NCI-H526 (cell line): ENCODE data around the gene CYGB.

ENCODE experiments used
- DNase-seq, 2 experiments: peaks; one replicate each; lab custom pipeline; 2025; lab: John Stamatoyannopoulos, UW

The CYGB gene

DNA sequence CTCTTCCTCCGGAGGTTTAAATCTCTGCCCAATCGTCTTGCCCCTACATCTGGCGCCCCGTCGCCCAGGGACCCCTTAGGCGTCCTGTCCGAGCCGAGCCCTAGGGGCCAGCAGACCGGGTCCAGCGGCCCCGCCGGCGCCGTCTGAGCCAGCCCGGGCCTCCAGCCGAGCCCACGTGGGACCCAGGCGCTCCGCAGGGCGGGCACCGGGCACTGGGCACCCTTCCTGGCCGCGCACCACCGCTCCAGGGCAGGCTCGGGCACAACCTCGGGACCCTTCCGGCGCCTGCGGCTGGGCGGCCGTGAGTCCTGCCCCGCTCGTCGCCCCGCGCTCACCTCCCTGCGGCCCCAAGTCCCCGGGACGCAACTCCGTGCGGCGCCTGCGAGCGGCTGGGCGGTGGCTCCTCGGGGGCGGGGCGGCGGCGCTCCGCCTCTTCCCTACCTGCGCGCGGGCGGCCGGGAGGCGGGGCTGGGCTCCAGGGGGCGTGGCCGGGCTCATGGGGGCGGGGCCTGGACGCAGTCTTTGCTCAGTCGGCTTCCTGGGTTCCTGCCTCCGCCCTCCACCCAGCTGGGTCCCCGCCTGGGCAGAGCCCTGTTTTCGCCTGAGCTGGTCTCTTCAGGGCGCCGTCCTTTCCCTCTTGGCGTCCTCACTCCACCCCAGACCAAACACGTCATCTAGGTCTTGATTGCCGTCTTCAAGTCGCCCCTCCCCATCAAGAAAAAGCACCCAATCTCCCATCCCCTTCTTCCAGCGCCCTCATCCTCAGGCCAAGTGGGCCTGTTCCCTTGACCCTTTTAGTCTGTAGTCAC lies 36.3 kb downstream of the CYGB start, which contains the start of gene RHBDF2:
RHBDF2 (minus strand) TSS at position 406 of the 809 bp plus-strand sequence. CDS start 19,899 bp downstream, outside the sequence.
- peak; percentile 28 to 87 for DNase-seq

DNA sequence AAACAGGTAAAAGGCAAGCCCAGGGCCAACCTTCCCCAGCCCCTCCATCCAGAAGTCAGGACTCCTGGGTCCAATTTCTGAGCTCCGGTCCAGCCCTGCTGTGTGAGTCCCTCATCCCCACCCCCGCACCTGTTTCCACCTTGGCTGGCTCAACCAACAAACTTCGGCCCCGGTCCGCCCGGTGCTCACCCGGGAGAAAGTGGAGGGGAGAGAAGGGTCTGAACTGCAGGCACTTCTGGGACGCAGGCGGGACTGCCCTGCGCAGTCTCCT lies 36.8 kb downstream of the CYGB start:
- no peak for DNase-seq

DNA sequence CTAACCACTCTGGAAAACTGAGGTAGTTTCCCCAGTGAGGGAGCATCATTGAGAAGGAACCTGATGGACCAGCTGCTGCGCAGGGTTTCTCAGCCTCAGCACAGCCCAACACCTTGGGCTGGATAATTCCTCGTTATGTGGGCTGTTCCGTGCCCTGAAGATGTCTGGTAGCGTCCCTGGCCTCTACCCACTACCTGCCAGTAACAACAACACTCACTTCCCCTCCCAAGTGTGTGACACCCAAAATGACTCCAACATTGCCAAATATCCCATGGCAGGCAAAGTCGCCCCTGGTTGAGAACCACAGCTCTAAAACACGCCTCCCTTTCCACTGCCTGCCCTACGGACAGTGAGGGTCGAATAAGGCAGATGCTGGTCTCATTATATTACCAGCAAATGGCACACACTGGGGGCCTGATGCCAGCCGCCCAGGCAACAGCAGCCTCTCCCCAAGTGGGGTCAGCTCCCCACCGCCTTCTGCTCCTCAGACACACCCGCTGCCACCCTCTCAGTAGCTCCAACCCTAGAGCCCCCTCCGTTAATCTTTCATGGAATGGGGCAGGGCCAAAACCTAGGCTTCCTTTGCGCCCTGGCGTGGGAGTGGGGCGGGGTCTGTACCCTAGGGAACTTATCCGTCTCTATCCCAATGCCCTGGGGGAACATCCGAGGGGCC lies 37.3 kb downstream of the CYGB start:
- DNase-seq, result no peak

DNA sequence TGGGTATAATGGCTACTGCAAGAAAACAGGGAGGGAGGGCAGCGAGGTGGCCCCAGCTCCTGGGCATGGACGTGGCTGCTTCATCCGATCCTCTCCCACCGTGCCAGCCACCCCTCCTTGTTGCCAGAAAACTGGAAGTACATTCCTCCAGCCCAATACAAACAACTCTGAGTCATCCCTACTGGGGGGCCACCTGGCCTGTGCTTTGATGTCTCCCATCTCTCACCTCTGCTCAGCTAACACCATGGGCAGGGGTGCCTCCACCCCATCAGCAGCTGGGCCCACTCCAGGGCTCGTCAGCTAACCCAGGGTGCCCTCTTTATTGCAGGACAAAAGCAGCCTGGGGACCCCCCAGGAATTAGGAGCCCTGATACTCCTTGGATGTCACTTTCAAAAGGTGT lies 38.2 kb downstream of the CYGB start:
- no peak for DNase-seq

DNA sequence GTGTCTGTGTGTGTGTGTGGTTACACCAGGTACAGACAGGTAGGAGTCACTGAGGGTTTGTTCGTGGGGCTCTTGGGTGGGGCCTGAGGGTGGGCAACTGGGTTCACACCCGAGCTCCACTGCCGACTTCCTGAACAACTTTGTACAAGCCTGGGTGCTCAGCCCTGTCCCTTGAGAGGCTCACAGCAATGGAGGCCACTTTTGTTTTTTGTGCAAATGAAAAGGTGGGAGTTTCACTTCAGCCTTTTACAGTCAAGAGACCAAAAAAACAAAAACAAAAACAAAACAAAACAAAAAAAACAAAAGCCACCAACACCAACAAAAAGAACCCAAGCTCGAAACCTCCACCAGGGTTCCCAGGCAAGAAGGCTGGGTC lies 38.6 kb downstream of the CYGB start:
- no peak for DNase-seq

DNA sequence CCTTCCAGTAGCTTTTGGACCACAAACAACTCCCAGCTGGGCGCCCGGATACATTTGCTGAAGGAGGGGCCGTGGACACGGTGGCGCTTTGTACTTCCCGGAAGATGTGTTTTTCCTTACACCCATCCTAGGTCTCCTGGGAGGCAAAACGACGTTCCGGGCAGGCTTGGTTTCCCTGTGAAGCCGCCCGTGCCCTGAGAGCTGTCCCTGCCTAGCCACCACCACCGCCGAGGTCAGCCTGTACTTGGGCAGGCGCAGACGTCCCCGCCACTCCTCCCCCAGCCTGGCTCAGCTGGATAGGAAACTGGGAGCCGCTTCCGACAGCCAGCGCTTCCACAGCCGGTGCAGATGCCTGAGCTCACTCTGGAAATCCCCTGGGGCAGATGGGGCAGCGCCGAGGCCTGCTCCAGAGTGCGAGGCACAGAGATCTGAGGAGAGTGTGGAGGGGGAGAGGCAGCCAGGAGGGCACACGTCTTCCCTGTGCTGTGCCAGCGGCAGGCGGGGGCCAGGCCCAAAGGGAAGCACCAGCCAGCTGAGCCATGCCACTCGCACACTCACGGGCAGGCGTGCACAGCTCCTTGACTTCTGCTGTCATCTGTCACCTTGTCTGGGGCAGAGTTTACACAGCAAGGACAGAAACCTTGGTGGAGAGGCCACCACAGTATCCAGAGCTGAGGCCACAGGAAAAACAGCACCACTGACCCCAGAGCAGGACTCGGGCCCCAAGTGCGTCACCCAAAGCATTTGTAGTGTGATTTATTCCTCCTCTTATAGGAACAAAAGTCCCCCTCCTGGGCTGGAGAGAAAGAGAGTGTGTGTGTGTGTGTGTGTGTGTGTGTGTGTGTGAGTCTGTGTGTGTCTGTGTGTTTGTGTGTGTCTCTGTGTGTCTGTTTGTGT lies 39.3 kb downstream of the CYGB start:
- peak; percentile 74 to 91 for DNase-seq

DNA sequence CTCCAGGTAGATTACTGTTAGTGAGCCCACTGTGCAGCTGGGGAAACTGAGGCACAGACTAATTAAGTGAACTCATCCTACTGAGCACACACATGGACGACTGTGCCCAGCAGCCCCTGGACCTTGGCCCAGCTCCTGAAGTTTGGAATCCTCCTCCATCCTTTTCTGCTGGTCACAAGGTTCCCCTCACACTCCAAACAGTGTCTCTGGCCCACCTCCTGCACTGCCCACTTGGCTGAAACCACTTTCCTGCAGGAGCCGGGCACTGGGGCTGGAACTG lies 39.9 kb downstream of the CYGB start:
- no peak for DNase-seq

DNA sequence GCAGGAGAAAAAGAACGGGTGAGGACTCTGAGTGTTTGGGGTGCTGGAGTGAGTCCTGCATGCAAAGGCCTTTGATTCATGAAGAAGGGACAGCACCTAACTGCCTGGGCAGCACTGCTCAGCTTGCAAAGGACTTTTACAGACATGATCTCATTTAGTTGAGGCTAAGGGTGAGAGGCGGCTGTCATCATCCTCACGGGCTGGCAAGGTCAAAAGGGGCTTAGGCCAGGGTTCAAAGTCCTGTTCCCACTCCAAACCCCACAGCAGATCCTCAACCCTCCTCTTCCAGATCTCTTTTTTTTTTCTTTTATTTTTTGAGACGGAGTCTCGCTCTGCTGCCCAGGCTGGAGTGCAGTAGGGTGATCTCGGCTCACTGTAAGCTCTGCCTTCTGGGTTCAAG lies 41.0 kb downstream of the CYGB start:
- DNase-seq, result no peak

DNA sequence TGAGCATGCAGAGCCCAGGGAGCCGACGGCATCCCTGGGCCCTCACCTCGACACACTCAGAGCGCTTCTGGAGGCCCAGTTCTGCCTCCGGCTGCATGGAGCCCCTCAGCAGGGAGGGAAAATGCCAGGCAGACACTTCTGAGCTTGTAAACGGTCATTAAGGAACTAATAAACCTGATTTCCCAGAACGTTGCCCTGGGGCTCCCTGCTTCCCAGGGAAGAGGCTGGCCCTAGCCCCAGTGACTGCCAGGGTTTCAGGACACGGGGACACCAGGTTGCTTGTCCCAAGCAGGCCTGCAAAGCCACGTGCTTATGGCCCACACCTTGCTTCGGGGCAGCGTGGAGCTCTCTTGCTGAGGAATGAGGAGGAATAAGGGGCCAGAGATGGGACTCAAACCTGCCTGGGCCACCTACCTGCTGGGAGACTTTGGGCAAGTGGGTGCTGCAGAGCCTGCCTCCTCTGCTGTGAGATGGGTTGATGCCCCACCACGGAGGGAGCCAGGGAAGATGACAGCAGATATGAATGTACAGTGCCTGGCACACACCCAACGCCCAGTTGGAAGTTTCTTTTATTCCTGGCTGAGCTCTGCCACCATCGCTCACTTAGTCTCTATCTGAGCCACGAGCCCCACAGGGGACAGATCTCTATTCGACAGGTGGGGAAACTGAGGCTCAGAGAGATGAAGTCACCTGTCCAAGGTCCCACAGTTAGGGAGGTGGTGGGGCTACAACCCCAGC lies 41.7 kb downstream of the CYGB start:
- DNase-seq, result no peak

DNA sequence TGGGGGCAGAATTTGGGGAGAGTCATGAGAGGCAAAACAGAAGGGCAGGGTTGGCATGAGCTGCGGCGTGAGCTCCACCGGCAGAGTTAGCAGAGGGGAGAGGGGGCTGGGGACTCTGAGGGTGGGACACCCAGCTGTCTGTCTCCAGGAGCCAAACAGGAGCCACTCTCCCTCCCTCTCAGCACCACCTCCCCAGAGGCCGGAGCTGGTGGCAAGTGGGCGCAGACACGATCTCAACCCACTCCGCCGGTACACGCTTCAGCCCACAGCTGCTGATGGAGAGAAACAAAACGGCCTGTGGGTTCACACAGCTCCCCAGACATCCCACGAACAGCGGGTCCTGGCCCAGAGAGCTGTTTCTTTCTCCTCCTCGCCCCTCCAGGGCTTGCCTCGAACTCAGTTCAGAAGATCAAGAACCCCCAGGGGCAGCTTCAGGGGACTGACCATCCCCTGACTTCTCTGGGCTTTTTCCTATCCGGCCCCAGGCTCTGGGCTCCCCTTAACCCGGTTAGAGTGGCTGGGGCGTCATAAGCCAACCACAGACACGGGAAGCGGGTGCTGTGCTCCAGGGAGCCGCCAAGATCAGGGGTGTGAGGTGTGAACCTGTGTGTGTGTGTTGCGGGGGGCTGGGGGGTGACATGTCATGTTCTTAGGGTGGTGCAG lies 43.9 kb downstream of the CYGB start:
- DNase-seq, result no peak

DNA sequence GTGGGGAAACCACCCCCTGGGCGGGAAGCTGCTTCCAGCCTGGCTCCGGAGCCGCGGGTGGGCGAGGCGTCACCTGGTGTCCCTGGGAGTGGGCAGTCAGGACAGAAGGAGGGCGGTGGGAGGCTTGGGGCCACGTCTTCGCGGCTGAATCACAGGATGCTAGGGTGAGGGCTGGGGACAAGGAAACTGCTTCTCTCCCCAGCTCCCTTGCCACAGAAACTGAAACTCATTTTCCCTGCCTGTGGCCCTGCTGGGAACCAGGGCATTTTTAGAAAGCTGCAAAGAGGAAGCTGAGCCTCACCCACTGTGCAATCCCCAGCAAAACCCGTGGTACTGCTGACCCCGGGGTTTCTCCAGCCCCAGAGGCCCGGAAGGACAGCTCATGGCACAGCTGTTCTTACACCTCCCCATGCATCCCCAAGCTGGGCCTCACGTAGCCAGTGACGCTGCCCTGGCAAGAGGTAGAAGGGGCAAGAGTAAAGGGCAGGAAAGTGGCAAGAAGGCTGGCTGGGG lies 44.5 kb downstream of the CYGB start:
- DNase-seq, result no peak

DNA sequence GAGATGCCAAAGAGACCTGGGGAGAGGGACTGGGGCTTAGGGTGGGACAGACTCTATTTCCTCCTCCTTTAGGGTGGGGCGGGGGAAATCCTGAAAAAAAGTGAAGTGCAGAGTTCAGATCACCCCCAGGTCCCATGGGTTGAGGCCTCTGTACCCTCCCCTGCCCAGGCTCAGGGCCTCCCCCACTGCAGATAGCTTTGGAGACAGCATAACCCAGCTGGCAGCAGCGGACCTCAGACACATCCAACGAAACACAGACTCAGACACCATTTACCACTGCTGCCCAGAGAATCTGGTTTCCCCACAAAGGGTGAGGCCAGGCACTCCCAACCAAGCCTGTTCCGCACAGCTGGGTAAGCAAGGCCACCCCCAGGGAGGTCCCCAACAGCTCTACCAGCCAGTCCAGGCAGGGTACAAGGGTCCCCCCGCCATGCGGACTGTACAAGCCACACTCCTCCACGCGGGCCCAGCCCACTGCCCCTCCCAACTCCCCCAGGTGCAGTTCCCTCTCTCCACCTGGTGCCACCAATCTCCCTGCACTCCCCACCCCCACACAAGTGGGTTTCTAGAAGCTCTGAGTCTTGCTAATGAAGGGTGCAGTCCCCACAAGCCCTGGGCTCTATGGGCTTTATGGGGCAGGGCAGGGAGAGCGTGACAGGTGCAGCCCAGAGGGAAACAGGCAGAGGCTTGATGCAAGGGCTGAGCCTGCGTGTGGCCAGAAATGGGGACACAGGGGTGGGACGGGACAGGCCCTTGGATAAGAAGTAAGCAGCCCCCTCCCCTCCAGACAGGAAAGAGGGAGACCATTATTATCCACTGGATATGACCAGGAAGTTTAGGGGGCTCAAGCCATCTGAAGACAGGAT lies 45.2 kb downstream of the CYGB start:
- peak in 1 of 2 experiments; percentile 52 for DNase-seq

DNA sequence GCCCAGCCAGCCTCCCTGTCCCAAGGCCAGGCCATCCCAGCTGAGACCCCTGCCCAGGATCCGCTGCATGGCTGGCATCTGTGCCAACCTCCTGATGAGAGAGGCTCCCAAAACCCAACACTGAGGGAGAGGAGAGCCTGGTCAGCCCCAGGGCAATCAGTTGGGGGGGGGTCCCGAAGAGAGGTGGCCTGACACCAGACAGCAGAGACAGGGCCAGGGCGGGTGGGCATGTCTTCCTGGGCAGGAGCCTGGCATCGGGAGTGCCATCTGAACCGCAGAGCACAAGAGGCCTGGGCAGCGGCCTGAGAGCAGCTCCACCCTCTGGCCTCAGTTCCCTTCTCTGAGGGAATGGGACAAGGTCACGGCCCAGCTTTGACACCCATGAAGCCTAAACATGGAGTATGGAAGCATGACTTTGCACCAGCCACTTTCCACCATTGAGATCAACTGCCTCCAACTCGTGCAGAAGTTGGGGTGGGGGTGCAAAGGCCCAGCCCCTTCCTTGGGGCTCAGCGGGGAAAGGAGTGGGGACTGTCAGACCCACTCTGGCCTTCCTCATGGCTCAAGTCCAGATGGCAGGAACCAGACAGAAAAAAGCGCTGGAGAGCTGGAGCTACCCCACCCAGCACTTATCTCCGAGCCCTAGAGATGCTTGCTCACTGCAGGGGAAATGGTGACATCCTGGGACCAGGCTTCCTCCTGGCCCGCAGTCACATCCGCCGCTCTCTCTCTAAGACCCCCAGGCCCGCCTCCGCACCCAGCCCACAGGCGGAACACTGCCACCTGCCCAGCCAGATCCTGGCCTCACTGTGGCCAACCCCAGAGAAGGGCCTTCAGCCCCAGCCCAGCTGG lies 46.0 kb downstream of the CYGB start:
- DNase-seq, result no peak

DNA sequence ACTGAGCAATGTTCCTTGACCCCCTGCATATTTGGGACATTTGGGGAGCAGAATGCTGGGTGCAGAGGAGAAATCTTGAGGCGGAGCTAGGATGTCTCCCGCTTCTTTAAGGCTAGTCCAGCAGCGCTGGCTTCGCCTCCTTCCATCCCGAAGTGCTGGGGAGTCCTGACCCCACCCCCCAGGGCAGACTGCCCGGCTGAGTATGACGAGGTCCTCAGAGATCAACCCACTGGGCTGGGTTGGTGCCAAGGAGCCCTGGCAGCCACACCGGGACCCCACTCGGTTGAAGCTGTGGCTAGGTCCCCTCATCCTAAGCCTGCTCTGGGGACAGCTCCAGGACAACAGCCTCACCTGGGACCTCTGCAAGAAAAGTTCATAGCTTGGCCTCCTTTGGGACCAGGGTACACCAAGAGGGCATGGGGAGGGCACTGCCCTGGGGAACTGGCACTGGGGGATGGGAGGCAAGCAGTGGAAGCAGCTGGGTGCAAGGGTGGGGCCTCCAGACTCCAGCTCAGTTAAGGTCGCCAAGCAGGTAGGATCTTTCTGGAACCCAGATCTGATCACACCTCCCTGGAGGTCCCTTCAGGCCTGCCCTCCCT lies 47.3 kb downstream of the CYGB start:
- DNase-seq, result no peak

DNA sequence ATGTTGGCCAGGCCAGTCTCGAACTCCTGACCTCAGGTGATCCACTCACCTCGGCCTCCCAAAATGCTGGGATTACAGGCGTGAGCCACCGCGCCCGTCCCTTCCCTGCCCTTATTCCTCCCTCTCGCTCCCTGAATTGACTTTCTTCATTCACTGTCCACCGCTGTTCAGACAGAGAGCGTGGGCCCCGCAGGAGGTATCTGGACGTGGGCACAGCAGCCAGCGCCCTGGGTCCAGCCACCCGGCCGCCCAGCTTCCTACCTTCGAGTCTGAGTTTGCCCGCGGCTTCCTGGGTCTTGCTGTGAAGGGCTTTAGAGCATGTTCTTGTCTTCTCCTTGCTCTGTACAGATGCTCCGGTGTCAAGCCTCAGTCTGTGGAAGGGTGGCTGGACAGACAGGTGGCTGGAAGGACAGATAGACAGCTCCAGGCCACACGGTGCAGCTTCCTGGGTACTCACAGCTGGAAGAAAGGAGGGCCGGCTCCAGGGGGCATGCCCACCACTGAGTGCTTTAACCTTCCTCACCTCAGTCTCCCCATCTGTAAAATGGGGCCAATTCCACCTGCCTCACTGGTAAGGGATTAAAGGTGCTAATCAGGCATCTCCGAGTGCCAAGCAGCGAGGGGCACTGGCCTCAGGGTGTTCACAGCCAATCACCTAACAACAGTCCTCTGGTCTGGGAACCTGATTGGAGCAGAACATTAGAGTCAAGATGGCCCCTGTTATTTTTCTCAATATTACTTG lies 49.9 kb downstream of the CYGB start:
- DNase-seq, result no peak

DNA sequence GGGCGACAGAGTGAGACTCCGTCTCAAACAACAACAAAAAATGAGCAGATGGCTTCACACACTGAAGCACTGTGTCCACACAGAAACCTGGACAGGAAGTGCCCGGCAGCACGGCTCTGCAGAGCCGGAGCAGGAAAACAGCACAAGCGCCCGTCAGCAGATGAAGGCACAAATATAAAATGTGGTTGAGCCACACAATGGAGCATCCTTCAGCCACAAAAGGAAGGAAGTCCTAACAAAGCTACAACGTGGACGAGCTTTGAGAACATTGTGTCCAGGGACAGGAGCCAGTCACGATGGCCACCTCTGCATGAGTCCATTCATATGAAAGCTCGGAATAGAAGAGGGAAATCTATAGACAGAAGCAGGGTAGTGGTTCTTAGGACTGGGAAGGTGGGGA lies 51.9 kb downstream of the CYGB start:
- no peak for DNase-seq

DNA sequence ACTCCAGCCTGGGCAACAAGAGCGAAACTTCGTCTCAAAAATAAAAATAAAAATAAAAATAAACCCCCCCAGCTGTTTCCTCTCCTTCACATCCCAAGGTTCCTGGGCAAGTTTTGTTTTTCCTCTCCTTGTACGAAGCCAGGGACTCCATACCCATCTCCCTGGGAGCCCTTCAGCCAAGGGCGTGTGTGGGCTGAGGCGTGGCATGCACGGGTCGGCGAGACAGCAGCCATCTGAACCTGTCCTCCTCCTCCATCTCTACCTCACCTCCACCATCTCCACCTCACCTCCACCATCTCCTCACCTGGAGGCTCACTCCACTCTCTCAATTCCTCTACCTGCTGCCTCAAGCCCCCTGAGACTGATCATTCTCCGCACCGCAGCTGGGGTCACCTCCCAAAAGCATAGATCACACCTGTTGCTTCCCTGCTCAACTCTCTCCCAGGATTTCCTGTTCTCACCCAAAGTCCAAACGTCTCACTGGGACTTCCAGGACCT lies 53.2 kb downstream of the CYGB start:
- no peak for DNase-seq

DNA sequence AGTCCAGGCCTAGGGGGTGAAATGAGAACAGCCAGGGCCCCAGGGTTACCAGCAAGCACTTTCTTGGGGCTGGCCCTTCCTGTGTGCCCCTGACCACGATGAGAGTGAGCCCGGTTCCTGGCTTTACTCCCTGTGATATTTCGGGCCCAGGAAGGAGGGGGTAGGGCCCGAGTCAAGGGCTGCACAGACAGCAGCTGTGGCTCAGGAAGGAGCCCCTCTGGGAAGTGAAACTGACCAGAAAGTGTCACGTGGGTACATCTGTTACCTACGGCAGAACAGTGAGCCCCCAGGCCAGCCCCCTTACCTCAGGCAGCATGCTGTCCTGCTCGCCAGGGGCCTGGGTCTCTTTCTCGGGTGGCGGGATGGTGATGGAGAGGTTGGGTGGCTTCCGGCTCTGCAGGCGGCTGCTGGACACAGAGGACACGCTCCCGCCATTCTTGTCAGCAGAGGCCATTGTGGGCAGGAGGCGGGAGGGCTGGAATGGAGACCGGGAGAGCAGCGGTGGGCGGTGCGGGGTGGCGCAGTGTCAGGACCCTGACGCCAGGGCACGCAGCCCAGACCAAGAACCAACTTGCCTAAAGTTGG lies 56.3 kb downstream of the CYGB start:
- no peak for DNase-seq
